NCI-H2196 (cell line): ENCODE data around the gene RBM47.

Experiments
- DNase-seq: peaks from one replicate; lab custom pipeline; 2025; ENCODE audit not compliant: unreplicated experiment; lab: John Stamatoyannopoulos, UW

Gene RBM47

GRCh38 chr4:40592034-40592433, 37.6 kb downstream of the RBM47 start:
- no peak for DNase-seq

DNA sequence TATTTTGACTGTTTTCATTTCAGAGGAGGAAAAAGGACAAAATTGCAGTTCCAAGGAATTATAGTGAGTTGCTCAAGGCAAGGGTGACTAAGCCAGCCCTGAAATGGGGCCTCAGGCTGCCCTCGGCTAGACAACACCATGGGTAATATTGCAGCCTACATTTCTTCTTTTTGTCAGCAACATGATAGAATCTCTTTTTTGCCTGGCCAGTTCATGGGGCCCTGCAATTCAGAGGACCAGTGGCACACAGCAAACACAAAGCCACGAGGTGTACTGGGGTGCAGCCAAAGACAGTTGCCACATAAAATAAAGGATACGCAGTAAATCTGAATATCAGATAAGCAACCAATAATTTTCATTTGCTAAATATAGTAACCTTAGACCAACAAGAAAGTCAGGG, 41.8 kb downstream of the RBM47 start:
- DNase-seq: no peak

DNA sequence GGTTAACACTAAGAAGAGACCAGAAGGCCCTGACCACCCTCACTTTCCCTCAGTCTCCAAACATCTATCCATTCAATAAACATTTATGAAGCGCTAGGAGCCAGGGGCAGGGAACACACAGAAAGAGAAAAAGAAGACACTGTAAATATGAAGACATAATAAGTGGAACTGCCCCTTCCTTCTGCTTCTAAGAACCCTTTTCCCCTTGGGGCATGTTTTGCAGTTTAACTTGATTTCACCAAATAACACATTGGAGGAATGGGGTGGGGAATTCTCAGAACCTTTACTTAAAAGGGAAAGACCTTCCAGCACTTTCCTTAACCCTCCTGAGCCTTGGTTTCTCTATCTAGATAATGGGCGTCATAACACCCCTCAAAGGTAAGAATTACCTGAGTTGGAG, 42.3 kb downstream of the RBM47 start:
- DNase-seq: no peak

GRCh38 chr4:40586729-40587128, 42.9 kb downstream of the RBM47 start:
- no peak for DNase-seq

- DNase-seq: no peak
Observed at GRCh38 chr4:40586034-40586433, 43.6 kb downstream of the RBM47 start.

DNA sequence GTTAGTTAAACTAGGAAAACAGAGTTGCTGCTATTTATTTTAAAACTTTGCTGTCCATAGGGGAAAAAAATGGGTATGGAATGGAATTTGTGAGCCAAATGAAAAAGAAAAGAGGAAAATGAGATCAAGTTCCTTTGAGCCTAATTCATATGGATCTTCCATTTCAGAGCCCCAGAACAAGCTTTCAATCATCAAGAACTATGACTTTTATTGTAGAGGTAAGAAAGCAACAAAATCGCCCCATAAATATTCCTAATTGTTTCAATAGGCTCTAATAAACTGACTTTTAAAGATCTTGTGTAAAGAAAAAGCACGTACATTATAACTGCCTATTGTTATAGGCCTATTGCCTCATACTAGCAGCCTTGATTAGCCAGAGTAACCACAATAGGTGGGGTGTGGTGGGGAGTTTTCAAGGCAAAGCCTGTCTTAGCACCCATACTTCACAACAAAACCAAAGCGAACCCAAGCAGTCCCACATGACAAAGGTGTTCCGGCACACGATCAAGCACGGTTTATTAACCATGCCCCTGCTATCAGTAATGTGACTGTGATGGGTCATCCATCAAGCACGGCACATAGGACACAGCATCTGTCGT, 44.4 kb downstream of the RBM47 start:
- no peak for DNase-seq

- DNase-seq: no peak
Observed at GRCh38 chr4:40584517-40585141, 45.0 kb downstream of the RBM47 start.

DNA sequence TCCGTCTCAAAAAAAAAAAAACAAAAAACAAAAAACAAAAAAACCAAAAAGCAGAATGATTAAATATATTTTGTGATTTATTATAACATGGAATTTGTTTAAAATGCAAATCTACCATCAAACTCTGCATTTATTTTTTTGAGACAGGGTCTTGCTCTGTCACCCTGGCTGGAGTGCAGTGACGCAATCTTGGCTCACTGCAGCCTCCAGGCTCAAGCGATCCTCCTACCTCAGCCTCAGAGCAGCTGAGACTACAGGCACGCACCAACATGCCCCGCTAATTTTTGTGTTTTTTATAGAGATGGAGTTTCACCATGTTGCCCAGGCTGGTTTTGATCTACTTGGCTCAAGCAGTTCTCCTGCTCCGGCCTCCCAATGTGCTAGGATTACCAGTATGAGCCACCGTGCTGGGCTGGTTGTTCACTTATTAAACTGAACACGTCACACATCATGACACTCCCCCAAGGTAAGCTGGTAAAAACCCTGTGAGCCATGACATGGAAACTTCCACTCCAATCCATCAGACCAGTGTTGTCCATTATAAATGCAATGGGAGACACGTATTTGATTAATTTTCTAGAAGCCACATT, 45.7 kb downstream of the RBM47 start:
- no peak for DNase-seq

DNA sequence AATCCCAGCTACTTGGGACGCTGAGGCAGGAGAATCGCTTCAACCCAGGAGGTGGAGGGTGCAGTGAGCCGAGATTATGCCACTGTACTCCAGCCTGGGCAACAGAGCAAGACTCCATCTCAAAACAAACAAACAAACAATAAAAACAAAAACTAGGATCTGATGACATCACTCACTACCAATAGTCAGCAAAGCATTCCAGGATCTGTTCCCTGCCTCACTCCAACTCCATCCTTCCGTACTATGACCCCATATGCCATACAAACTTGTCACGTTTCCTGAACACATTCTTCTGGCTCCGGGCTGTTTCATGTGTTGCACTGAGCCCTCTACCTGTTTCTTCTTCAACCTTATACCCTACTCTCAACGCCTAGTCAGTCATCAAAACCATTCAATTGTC, 47.3 kb downstream of the RBM47 start:
- no peak for DNase-seq

GRCh38 chr4:40581254-40582140, 48.2 kb downstream of the RBM47 start:
- no peak for DNase-seq

- no peak for DNase-seq
Observed at GRCh38 chr4:40579983-40580382, 49.7 kb downstream of the RBM47 start.

DNA sequence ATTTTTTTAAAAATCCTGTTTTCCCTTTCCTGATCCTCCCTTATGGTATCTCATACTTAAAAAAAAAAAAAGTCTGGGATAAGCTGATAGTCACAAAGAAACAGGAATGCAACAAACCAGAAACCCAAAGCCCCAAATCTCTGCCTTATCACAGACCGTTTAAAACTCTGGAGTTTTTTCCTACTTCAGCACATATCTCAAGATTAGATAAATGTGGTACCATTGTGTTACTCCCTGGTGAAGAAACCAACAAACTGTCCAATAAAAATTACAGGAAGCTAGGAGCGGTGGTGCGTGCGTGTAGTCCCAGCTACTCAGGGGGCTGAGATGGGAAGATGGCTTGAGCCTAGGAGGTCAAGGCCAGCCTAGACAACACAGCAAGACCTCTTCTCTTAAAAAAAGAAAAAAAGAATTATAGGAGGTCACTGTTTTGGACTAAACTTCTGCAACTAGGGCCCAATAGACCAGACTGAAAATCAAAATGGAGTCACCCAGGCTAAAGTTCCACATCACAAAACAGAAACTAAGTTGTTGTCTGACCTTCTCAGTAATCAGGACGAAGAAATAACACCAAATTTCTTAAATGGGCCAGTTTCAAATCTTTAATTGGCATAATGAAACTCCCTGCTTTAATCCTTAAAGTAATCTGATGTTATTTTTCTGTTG, 51.9 kb downstream of the RBM47 start:
- DNase-seq: no peak

DNA sequence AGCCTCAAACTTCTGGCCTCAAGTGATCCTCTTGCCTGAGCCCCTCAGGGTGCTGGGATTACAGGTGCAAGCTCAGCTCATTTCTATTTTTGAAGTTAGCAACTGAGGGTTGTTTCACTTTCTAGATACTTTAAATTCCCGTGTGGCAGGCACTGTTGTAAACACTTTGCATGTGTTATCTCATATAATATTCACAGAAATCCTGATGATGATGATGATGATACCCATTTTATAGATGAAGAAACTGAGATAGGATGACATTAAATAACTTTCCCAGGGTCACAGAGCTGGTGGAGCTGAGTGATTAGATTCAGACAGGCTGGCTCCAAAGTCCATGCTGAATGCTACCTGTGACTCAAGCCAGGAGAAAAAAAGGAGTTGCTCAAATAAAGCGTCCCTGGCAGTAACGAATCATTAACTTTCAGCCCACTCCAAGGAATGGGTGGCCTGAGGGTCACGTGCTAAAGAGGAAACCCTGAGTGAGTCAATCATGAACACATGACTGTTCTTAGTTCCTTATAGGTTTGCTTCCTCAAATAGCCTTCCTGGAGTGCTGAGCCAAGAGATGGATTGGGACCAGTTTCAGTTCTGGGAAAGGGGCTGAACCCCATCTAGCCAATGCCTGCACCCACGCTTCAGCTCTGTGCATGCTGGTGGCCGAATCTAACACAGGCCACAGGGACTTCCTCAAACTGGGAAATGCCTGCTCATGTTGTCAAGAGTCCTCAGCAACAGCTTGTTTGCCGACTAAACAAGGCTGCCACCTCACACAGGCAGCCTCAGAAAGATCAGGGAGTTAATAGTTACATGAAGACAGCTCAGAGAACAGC, 52.8 kb downstream of the RBM47 start:
- DNase-seq: peak; percentile 84

DNA sequence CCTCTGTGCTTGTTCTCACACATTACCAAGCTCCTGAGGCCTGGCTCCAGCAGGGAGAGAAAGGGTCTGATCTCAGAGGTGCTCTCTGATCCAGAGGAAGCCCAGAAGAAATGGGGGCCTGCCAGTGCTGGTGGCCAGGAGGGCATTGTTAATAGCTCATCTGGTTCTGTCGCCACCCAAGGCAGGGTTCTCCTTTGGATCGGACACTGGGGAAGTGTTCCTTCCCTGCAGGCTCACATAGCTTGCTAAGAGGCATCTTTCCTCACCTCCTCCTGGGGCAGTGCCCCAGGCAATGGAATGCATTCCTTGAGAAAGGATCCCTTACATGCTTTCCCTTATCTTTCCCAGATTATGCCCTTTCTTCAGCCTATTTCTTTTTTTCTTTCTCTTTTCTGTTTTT, 53.8 kb downstream of the RBM47 start:
- no peak for DNase-seq

DNA sequence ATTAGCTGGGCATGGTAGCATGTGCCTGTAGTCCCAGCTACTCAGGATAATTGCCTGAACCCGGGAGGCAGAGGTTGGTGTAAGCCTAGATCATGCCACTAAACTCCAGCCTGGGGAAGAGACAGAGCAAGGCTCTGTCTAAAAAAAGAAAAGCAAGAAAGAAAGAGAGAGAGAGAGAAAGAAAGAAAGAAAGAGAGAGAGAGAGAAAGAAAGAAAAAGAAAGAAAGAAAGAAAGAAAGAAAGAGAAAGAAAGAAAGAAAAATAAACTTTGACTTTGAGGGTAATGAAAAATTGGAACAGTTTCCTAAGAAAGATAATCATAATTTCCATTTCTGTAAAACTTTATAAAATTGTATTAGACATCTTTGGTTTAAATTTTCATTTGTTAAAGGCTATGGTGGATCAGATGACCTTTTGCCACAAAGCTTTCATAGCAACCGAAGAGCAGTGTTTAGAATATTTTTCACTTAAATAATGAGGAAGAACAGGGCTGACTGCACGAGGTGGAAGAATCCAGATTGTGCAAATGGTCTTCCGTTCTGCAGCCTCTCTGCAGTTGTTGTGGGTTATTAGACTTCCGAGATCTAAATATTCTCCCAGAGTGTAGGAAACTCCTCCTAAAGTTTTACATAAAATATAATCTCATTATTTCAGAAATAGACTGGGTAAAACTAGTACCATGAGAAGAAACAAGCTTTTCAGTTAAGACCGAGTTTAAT, 55.9 kb downstream of the RBM47 start:
- no peak for DNase-seq

- no peak for DNase-seq
Observed at GRCh38 chr4:40572692-40573310, 56.9 kb downstream of the RBM47 start.

GRCh38 chr4:40571208-40571607, 58.5 kb downstream of the RBM47 start:
- DNase-seq: no peak

DNA sequence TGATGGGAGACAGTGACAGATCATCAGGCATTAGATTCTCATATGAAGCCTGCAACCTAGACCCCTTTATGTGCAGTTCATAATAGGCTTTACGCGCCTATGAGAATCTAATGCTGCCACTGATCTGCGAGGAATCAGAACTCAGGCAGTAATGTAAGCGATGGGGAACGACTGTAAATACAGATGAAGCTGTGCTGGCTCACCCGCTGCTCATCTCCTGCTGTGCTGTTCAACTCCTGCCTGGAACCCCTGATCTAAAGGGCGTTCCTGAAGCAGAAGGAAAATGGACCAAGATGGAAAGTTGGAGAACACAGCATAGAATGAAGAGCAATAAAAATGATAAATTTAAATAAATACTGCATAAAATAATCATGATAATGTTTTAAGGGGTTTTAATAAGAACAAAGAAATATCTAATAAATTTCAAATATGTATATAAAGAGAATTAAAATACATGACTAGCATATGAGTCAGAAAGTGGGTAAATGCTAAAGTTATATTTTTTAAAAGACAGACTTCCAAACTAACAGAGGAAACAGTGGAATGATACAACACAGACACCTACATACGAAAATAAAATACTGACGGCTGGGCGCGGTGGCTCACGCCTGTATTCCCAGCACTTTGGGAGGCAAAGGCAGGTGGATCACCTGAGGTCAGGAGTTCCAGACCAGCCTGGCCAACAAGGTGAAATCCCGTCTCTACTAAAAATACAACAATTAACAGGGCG, 59.2 kb downstream of the RBM47 start:
- DNase-seq: no peak
